Measurements from ENCODE around the gene TRABD2B.

Gene TRABD2B

DNA sequence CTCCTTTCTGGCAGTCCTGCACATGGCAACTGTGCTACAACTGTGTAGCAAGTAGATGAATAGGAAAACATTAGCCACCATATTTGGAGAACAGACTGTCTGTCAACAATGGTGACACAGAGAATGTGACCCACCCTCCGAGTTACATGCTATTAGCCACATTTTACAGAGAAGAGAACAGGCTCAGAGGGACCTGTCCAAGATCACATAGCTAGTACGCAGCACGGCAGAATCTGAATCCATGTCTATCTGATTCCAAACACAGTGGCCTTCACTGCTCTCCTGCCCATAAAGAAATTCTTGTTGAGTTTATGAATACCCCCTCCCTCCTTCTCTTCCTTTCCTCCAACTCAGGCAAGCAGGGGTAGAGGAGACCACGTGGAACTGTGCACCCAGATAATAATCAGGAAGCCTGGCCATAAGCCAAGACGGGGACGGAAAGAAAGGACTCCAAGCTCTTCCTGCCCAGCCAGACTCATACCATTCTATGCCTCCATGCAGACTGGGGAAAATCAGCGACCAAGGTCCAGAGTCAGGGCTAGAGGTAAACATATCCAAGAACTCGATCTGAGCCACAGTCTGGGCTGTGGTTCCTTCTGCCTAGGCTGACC lies 78.8 kb downstream of the TRABD2B start:
- H4K20me1 ChIP-seq (ENCODE audit: low read depth, low read length): no peaks in the 10 kb centered on the region
- H3K27ac ChIP-seq (ENCODE audit: low read depth, low read length): no peak overlapping the region
- no peak overlapping the region for H2AFZ ChIP-seq (ENCODE audit: low read depth, low read length, severe bottlenecking)

DNA sequence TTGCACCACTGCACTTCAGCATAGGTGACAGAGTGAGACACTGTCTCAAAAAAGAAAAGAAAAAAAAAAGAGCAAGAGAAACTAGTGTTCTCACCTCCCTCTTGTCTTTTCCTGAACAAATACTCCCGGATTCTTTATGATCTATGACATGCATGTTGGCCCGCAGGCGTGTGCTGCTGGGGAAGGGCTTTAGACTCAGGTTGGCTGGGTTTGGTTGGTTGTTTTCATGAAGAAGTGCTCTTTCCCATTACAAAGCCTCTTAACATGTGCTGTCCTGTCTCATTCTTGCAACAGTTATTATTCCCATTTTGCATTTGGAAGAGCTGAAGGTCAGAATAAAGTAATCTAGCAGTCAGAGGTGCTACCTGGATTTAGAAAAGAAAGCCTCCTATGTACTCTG lies 79.5 kb downstream of the TRABD2B start:
- Histone ChIP-seq H2AFZ (ENCODE audit: low read depth, low read length, severe bottlenecking) (no peak overlapping the region), H3K9me2 (replicated peaks; ENCODE audit: insufficient read depth, low read length) (no peaks in the 10 kb centered on the region), H3K9me3 (ENCODE audit: insufficient read depth, low read length) (no peaks in the 10 kb centered on the region), H4K20me1 (ENCODE audit: low read depth, low read length) (no peaks in the 10 kb centered on the region), H3K36me3 (ENCODE audit: low read length) (no peaks in the 10 kb centered on the region), H3K79me2 (ENCODE audit: insufficient read depth, low read length) (no peaks in the 10 kb centered on the region), H3K27ac (ENCODE audit: low read depth, low read length) (no peak overlapping the region), H3F3A (ENCODE audit: insufficient read depth) (no peaks in the 10 kb centered on the region), H3K9ac (ENCODE audit: low read length) (no peak overlapping the region), H3K4me2 (ENCODE audit: low read depth, low read length, poor library complexity, severe bottlenecking) (no peak overlapping the region), H3K4me3 (ENCODE audit: insufficient read depth, low read length, poor library complexity, severe bottlenecking) (no peak overlapping the region), H3K27me3 (ENCODE audit: low read length) (no peaks in the 10 kb centered on the region)
- TF ChIP-seq EZH2phosphoT487 (conservative IDR thresholded peaks at IDR 0.05; ENCODE audit: low read length): no peak
- TF ChIP-seq, protein P1, sequence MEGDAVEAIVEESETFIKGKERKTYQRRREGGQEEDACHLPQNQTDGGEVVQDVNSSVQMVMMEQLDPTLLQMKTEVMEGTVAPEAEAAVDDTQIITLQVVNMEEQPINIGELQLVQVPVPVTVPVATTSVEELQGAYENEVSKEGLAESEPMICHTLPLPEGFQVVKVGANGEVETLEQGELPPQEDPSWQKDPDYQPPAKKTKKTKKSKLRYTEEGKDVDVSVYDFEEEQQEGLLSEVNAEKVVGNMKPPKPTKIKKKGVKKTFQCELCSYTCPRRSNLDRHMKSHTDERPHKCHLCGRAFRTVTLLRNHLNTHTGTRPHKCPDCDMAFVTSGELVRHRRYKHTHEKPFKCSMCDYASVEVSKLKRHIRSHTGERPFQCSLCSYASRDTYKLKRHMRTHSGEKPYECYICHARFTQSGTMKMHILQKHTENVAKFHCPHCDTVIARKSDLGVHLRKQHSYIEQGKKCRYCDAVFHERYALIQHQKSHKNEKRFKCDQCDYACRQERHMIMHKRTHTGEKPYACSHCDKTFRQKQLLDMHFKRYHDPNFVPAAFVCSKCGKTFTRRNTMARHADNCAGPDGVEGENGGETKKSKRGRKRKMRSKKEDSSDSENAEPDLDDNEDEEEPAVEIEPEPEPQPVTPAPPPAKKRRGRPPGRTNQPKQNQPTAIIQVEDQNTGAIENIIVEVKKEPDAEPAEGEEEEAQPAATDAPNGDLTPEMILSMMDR (IDR thresholded peaks at IDR 0.05; ENCODE audit: insufficient read depth, low read length, poor library complexity, severe bottlenecking): no peak

More for the DNA sequence above, 78.8 kb downstream of the TRABD2B start:
- Histone ChIP-seq H3K9me3 (ENCODE audit: insufficient read depth, low read length) (no peaks in the 10 kb centered on the region), H3K4me2 (ENCODE audit: low read depth, low read length, poor library complexity, severe bottlenecking) (no peak overlapping the region), H3K36me3 (ENCODE audit: low read length) (no peaks in the 10 kb centered on the region), H3K4me3 (ENCODE audit: insufficient read depth, low read length, poor library complexity, severe bottlenecking) (no peak overlapping the region), H3K27me3 (ENCODE audit: low read length) (no peaks in the 10 kb centered on the region), H3K9me2 (replicated peaks; ENCODE audit: insufficient read depth, low read length) (no peaks in the 10 kb centered on the region), H3K79me2 (ENCODE audit: insufficient read depth, low read length) (no peaks in the 10 kb centered on the region), H3K9ac (ENCODE audit: low read length) (no peak overlapping the region), H3F3A (ENCODE audit: insufficient read depth) (no peaks in the 10 kb centered on the region)
- TF ChIP-seq, protein P1 (IDR thresholded peaks at IDR 0.05; ENCODE audit: insufficient read depth, low read length, poor library complexity, severe bottlenecking): no peak
- TF ChIP-seq EZH2phosphoT487 (conservative IDR thresholded peaks at IDR 0.05; ENCODE audit: low read length): no peak

DNA sequence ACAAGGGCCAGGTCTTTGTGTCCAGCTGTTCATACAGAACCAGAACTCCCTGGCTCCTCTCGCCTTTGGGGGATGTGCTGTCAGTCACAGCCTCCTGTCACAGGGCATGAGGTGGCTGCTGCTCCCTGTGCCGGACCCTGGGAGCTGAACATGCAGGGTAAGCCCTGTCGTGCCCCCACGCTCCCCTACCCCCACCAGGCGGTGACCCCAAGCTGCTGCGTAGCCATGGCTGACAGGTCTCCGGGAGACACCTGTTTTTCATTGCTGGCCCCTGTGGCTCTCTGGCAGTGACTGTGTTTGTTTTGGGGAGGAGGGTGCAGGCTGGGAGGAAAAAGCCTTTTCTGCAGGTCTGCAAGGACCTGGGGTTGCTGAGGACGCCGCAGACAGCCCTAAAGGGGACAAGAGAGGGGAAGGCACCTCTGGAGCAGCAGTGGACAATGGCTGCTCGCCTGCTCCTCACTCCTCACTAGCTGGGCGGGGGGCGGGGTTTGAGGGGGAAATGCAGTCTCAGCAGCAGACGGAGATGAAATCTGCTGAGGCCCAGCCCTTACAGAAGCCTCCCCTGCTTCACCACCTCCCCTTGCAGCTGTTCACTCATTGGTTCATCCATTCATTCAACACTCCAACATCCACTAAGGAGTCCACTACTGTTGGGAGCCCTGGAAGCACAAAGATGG lies 81.4 kb downstream of the TRABD2B start:
- TF ChIP-seq EZH2phosphoT487 (conservative IDR thresholded peaks at IDR 0.05; ENCODE audit: low read length): no peak
- TF ChIP-seq, protein P1 (IDR thresholded peaks at IDR 0.05; ENCODE audit: insufficient read depth, low read length, poor library complexity, severe bottlenecking): no peak
- Histone ChIP-seq H3K4me2 (ENCODE audit: low read depth, low read length, poor library complexity, severe bottlenecking) (no peak overlapping the region), H3F3A (ENCODE audit: insufficient read depth) (no peaks in the 10 kb centered on the region), H4K20me1 (ENCODE audit: low read depth, low read length) (no peaks in the 10 kb centered on the region), H3K4me3 (ENCODE audit: insufficient read depth, low read length, poor library complexity, severe bottlenecking) (no peak overlapping the region), H3K27ac (ENCODE audit: low read depth, low read length) (no peak overlapping the region), H3K79me2 (ENCODE audit: insufficient read depth, low read length) (no peaks in the 10 kb centered on the region), H3K36me3 (ENCODE audit: low read length) (no peaks in the 10 kb centered on the region), H3K9me2 (replicated peaks; ENCODE audit: insufficient read depth, low read length) (no peaks in the 10 kb centered on the region), H2AFZ (ENCODE audit: low read depth, low read length, severe bottlenecking) (no peak overlapping the region), H3K27me3 (ENCODE audit: low read length) (no peaks in the 10 kb centered on the region), H3K9me3 (ENCODE audit: insufficient read depth, low read length) (no peaks in the 10 kb centered on the region), H3K9ac (ENCODE audit: low read length) (no peak overlapping the region)
